ENCODE results near the gene IL36RN.

IL36RN gene

DNA sequence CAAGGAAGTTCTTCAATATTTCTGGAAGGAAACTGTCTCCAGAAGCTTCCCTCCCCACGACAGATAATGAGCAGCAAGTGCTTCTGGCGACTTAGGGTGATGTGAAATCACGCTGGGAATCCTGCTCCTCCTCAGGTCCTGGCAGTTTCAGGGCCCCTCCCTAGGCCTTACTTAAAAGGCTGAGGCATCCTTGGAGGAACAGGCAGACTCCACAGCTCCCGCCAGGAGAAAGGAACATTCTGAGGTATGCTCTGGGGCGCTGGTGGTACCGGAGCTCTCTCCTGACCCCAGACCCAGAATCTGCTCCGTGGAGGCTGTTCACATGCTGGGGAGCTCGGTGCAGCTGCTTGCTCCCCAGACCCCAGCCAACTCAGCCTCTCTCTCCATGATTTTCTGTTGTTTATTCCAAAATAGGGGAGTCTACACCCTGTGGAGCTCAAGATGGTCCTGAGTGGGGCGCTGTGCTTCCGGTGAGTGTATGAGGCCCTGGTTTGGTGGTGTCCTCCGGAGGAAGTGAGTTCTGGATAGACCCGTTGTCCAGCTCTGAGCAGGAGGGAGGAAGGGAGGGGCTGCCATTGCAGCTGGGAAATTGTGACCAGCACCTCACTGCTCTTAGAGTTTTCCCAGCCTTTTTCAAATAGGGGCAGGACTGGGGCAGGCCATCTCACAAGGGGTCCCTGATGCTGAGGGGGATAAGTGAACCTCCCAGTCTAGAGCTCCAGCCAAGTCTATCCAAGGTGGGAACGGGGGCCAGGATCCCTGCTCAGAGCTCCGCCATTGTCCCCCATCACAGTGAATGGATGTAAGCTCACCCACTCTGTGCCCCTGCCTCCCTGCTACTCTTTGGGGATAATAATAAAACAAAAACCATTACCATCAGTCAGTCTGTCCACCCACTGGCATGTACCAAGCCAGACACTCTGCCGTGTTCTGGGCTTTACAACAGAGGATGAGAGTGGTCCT, at the start of gene IL36RN:
Gene IL36RN, plus strand, starts transcription at position 201 of the 963 bp plus-strand sequence. Its CDS starts 241 bp downstream, at position 442.
- DNase-seq, result no peak

- DNase-seq, result no peak
Measured at GRCh38 chr2:113009622-113010021, 49.4 kb upstream of the IL36RN start.

DNA sequence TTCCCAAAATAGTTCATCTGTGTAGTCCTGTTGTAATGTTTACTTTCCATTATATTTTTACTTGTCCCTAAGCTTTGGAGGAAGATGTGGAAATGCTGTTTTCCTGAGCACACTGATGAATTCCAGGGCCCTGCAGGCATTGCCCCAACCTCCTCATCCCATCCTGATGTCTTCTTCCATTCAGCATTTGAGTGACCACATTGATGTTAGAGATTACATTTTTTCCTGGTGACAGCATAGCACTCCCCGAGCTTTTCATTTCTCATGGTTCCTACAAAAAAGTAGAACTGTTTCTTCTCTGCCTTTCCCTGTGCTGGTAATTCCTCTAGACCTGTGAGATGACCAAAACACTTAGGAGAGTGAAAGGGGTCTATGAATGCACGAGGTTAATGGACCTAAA, 48.9 kb upstream of the IL36RN start:
- DNase-seq, result no peak

DNA sequence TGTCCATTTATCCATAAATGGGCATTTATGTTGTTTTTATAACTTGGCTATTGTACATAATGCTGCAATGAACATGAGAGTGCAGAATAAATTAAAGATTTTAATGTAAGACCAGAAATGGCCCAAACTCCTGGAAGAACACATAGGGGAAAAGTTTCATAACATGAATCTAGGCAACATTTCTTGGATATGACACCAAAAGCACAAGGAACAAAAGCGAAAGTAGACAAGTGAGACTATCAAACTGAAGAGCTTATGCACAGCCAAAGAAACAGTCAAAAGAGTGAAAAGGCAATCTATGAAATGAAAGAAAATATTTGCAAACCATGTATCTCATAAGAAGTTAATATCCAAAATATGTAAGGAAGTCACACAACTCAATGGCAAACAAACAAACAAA, 47.9 kb upstream of the IL36RN start:
- DNase-seq, result no peak

GRCh38 chr2:113012436-113013335, 46.3 kb upstream of the IL36RN start:
- DNase-seq, result no peak

DNA sequence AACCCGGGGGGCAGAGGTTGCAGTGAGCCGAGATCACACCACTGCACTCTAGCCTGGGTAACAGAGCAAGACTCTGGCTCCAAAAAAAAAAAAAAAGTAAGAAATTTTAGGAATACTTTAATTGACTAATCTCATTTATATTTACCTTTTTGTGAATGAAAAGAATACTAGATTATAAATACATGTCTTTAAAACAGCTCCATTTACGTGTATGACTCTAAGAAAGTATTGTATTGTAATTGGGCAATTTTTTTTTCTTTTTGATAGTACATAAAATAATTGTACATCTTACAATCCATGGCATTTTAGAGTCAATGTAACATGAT, 45.7 kb upstream of the IL36RN start:
- no peak for DNase-seq

DNA sequence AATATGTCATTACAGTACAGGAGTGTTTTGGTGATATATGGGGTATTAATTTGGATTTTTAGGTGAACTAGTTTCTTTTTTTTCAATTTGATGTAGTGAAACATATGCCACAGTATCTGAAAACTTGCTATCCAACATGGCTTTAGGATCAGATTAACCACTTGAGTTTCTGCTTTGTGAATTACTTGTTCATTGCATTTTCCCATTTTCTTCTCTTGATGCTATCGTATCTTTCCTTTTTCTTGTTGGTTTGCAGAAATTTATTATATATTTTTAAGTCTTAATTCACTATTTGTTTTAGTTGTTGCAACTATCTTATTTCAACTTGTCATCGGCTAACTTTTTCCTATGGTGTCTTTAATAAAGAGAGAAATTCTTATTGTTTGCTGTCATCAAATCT, 44.9 kb upstream of the IL36RN start:
- DNase-seq, result no peak

GRCh38 chr2:113015042-113015441, 44.0 kb upstream of the IL36RN start:
- DNase-seq, result no peak

GRCh38 chr2:113015655-113016054, 43.3 kb upstream of the IL36RN start:
- DNase-seq, result no peak

DNA sequence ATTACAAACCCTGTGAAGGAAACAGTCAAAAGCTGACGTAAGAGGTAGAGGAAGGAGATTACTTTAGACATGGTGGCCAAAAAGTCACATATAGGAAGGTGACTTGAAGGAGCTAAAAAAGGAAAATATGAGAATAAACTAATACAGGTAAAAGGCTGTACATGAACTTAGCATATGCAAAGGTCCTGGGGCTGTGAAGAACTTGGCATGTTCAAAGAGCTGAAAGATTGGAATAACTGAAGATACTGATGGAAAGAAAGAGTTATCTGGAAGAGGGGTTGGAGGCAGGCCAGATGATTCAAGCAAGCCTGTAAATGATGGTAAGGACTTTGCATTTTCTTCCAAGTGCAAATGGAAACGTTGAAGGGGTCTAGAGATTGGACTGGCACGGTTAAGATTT, 40.5 kb upstream of the IL36RN start:
- DNase-seq, result no peak

- no peak for DNase-seq
Measured at GRCh38 chr2:113021312-113021711, 37.7 kb upstream of the IL36RN start.

DNA sequence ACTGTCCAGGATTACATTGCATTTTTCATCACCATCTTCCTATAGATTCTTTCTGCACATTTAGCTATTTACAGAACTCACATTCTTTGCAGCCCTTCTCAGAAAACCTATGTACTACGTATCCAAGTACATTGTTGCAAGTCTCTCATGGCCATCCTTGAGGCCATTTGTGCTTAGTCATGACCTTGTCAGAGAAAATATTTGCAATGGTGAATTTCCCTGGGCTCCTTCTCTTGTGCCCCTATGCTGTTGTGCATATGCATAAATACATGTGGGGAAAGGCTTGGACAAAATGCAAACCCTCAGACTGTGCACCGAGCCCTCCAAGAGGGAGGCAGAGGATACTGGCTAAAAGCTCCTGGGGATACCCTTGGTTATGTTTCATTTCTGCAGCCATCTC, 34.2 kb upstream of the IL36RN start:
- no peak for DNase-seq

DNA sequence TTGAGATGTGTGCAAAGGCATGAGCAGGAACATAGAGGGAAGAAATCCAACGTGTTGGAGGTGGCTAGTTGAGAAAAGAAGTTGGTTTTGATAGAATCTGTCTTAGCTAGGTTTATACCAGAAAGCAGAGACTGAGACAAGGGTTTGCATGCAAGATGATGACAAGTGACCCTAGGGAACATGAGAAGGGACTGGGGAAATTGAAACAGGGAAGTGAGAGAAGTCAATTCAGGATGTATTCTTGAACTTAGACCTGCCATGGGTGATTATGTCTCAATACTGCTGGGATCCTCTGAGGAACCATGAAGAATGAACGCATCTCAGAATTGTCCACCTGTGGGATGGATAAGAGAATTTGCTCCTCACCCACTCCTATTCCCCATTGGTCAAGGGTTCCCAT, 33.3 kb upstream of the IL36RN start:
- DNase-seq, result no peak

GRCh38 chr2:113027691-113028090, 31.3 kb upstream of the IL36RN start:
- DNase-seq, result no peak

DNA sequence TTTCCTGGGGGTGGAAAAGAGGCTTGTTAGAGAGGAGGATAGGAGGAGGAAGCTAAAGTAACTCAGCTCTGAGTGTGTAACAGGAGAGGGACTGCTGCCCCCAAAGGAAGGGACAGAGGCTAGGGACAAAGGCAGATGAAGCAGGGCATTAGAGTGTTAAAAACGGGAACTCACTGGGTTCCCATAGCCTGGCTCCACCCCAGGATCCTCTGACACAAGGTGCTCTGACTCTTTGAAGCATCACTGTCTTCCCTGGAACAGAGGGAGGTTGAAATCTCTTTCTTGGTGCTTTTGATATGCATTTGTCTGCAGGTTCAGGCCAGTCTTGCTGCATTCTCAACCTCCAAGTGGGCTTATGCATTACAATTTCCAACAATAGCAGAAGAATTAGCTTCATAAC, 30.9 kb upstream of the IL36RN start:
- no peak for DNase-seq

GRCh38 chr2:113032737-113033136, 26.3 kb upstream of the IL36RN start:
- DNase-seq, result no peak

DNA sequence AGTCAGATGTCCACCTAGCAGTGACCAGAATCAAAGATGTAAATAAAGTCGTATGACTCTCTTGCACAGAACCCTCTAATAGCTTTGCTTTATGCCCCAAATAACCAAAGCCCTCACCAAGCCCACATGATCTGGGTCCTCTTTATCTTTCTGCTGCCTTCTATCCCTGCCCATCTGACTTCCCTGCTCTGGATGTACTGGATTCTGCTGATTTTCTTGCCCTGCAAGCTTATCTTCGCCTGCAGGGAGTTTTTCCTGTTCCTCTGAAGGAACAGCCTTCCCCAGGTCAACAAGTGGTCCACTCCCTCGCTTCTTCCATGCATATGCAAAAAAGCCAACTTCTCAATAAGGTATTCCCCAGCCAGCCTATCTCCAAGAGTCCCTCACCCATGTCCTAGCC, 25.0 kb upstream of the IL36RN start:
- no peak for DNase-seq

DNA sequence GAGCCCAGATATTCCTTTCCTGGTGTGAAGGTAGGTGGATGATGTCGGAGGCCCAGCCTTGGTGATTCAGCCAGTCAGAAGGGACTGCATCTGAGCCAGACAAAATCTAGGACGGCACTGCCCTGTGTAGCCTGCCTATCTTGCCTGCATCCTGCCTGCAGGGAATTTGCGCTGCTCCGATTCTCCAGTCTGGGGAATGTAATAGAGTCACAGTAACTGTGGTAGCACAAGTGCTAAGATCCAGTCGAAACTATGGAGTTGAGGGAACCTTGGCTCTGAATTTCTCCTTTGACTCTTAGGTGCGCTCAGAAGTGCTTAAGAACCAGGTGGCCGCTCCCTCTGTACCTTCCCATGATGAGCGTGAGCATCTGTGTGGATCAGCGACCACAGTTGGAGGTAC, 22.2 kb upstream of the IL36RN start:
- DNase-seq, result no peak

- no peak for DNase-seq
Measured at GRCh38 chr2:113038291-113038690, 20.7 kb upstream of the IL36RN start.

DNA sequence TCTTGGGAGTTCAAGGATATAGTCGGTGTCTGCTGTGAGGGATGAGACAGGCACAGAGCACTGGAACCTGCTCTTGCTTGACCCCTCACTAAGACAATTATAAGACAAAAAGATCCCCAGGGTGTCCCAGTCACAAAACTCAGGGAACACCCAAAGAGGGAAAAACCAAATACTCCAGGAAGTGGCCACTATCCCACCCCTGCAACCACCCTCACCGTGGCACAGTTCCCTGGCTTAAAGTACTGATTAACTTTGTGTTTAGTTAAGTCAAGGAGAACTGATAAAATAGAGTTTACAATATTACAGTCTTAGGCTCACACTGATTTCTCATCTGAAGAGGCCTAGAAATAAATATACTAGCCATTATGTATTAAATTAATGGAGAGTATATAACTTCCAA, 19.8 kb upstream of the IL36RN start:
- DNase-seq, result no peak

GRCh38 chr2:113039719-113040118, 19.3 kb upstream of the IL36RN start:
- DNase-seq, result no peak

DNA sequence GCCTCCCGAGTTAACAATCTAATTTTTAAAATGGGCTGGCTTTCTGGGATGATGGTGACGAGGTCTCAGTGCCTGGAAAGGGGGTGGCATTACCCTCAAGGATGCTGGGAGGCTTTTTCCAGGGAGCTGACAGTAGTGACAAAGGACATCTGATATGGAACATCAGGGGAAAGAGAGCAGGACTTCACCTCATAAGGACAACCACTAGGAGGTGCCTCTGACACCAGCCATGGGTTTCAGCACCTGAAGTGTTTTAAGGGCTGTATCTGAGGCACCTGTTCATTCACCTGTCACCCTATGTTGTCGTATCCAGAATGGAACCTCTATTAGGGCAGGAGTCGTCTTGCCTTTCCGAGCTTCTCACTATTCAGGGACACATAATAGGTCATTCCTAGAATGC, 17.1 kb upstream of the IL36RN start:
- no peak for DNase-seq

GRCh38 chr2:113046465-113046864, 12.5 kb upstream of the IL36RN start:
- no peak for DNase-seq

All from stimulated activated CD4-positive, alpha-beta T cell treated with anti-CD3 and anti-CD28 coated beads, Interleukin-4, amount 100 ng/mL, for 24 hours (primary cell).